Sigmoid colon (tissue), 7 donors: ENCODE measurements around the gene CISD2. TPM values are rescaled to one million over a fixed set of nuclear protein-coding genes. Genes with fewer than 3 reads are reported as not detected.

ENCODE experiments used
- DNase-seq: peaks from one replicate; pipeline ENCODE4 v3.0.0-alpha.2; 2019
- H3K27ac ChIP-seq, 4 donors: fragments of 200-600 bp; sonication (generic); one replicate each; pipeline ENCODE4 v1.5.1; 2016 to 2019; ENCODE audit warnings: mild to moderate bottlenecking in 1 of 4
- H3K27me3 ChIP-seq, 3 donors: fragments of 200-600 bp; sonication (generic); one replicate each; pipeline ENCODE4 v1.5.1; 2019; ENCODE audit warnings: mild to moderate bottlenecking in 1 of 3
- H3K36me3 ChIP-seq, 4 donors: fragments of 200-600 bp; sonication (generic); one replicate each; pipeline ENCODE4 v1.5.1; 2016 to 2019
- H3K4me1 ChIP-seq, 4 donors: fragments of 200-600 bp; sonication (generic); one replicate each; pipeline ENCODE4 v1.5.1; 2017 to 2019
- H3K4me3 ChIP-seq, 4 donors: fragments of 200-600 bp; sonication (generic); one replicate each; pipeline ENCODE4 v1.5.1; 2017 to 2019; ENCODE audit warnings: mild to moderate bottlenecking in 2 of 4, moderate library complexity in 1 of 4
- H3K9me3 ChIP-seq, 4 donors: fragments of 200-600 bp in 3 of 4; sonication (generic) in 3 of 4; one replicate each; pipeline versions ENCODE4 v1.5.1 to v1.6.1; 2013 to 2019
- CTCF ChIP-seq, 4 experiments: fragments of 450-650 bp in 3 of 4; fragments of 200-600 bp in 1 of 4; IDR thresholded peaks; one replicate each; pipeline ENCODE4 v1.5.1; 2016 to 2019; ENCODE audit warnings: antibody characterized with exemption in 4 of 4, mild to moderate bottlenecking in 3 of 4, moderate library complexity in 2 of 4
- EP300 ChIP-seq, 4 donors: sonication (generic); formaldehyde crosslinking; IDR thresholded peaks; one replicate each; pipeline ENCODE4 v1.6.1; 2017; ENCODE audit warnings: antibody characterized with exemption in 4 of 4
- POLR2A ChIP-seq, 2 donors: fragments of 450-650 bp; IDR thresholded peaks; one replicate each; pipeline ENCODE4 v1.6.1; 2016; ENCODE audit warnings: antibody characterized with exemption in 2 of 2, mild to moderate bottlenecking in 2 of 2, moderate library complexity in 2 of 2
- POLR2AphosphoS5 ChIP-seq, 4 donors: sonication (generic); formaldehyde crosslinking; IDR thresholded peaks; one replicate each; pipeline ENCODE4 v1.6.1; 2017; ENCODE audit warnings: antibody characterized with exemption in 4 of 4
- WGBS, 2 donors: extraction: QIAGEN DNeasy Blood & Tissue Kit; methylation state at CpG; one replicate each; pipeline ENCODE4 v1.1.7; 2013; 5-methylcytosine and 5-hydroxymethylcytosine counted together
- intact Hi-C: fragments of 100-400 bp; cut with DNase I; formaldehyde crosslinking; loops from one replicate; pipeline ENCODE4 v1.15.1; 2023
- polyA plus RNA-seq, 3 donors: library from polyadenylated mRNA; stranded (reverse); fragments of 200-250 nt; gene quantifications; one replicate each; pipeline ENCODE4 v1.2.3, GENCODE V29; 2013
- total RNA-seq, 4 donors: library from RNA; depleted of rRNA; stranded (reverse); fragments of >200 nt; gene quantifications; one replicate each; pipeline ENCODE4 v1.1.0, GENCODE V29; 2016
- donor health status: healthy with polysubstance abuse.
- donor health status: Bipolar disorder and iron deficiency.
- donor health status: healthy.

CISD2 gene
- total and polyA plus RNA-seq, 7 donors = 6.5 to 31.7 (median 16.5) TPM

- 94 to 95% methylated on average over 1 of the region's 1 CpG for WGBS, 2 donors
- Histone ChIP-seq H3K4me1 (no peaks in the 10 kb centered on the region), H3K4me3 (no peak overlapping the region), H3K36me3 (no peaks in the 10 kb centered on the region), H3K27ac (no peak overlapping the region), H3K27me3 (no peaks in the 10 kb centered on the region), H3K9me3 (no peaks in the 10 kb centered on the region)
- no peak for DNase-seq
- TF ChIP-seq CTCF (IDR thresholded peaks at IDR 0.05) = no peak
- no peak for TF ChIP-seq POLR2A (IDR thresholded peaks at IDR 0.05)
- no peak for TF ChIP-seq POLR2AphosphoS5 (IDR thresholded peaks at IDR 0.05)
- TF ChIP-seq EP300 (IDR thresholded peaks at IDR 0.05) = no peak
- intact Hi-C loops = no loop called here
Observed at GRCh38 chr4:102843938-102844337, 24.9 kb upstream of the CISD2 start.

GRCh38 chr4:102847687-102848086, 21.1 kb upstream of the CISD2 start:
- intact Hi-C loops = no loop called here
- 95 to 98% methylated on average over 8 of the region's 8 CpGs for WGBS, 2 donors
- TF ChIP-seq POLR2A (IDR thresholded peaks at IDR 0.05) (no peak), EP300 (IDR thresholded peaks at IDR 0.05) (no peak), CTCF (IDR thresholded peaks at IDR 0.05) (no peak), POLR2AphosphoS5 (IDR thresholded peaks at IDR 0.05) (no peak)
- Histone ChIP-seq H3K27me3 (no peaks in the 10 kb centered on the region), H3K27ac (no peak overlapping the region), H3K36me3 (no peaks in the 10 kb centered on the region), H3K4me1 (no peaks in the 10 kb centered on the region), H3K9me3 (no peaks in the 10 kb centered on the region), H3K4me3 (no peak overlapping the region)
- DNase-seq = no peak

- Histone ChIP-seq H3K27me3 (no peaks in the 10 kb centered on the region), H3K9me3 (no peaks in the 10 kb centered on the region), H3K4me1 (no peaks in the 10 kb centered on the region), H3K36me3 (no peaks in the 10 kb centered on the region), H3K4me3 (no peak overlapping the region), H3K27ac (no peak overlapping the region)
- DNase-seq = no peak
- WGBS, 2 donors = 76 to 85% methylated on average over 3 of the region's 3 CpGs
- TF ChIP-seq POLR2AphosphoS5 (IDR thresholded peaks at IDR 0.05) (no peak), POLR2A (IDR thresholded peaks at IDR 0.05) (no peak), EP300 (IDR thresholded peaks at IDR 0.05) (no peak)
- intact Hi-C loops = no loop called here
Observed at GRCh38 chr4:102849579-102850104, 19.1 kb upstream of the CISD2 start.

- DNase-seq = no peak
Observed at GRCh38 chr4:102850370-102850769, 18.4 kb upstream of the CISD2 start.

GRCh38 chr4:102858828-102859464, 9.8 kb upstream of the CISD2 start:
- Histone ChIP-seq H3K27ac (no peak overlapping the region), H3K4me3 (no peak overlapping the region), H3K9me3 (peaks cover 0 to 5% (median under 1%) of the 10 kb centered on the region in 4 donors), H3K36me3 (no peaks in the 10 kb centered on the region), H3K27me3 (no peaks in the 10 kb centered on the region), H3K4me1 (no peaks in the 10 kb centered on the region)
- no peak for TF ChIP-seq CTCF (IDR thresholded peaks at IDR 0.05)
- DNase-seq = no peak
- WGBS, 2 donors = 84 to 95% methylated on average over 2 of the region's 2 CpGs
- intact Hi-C loops = no loop called here

More at GRCh38 chr4:102850370-102850769, 18.4 kb upstream of the CISD2 start:
- Histone ChIP-seq H3K9me3 (no peaks in the 10 kb centered on the region), H3K4me3 (no peak overlapping the region), H3K27me3 (no peaks in the 10 kb centered on the region), H3K36me3 (no peaks in the 10 kb centered on the region), H3K27ac (no peak overlapping the region), H3K4me1 (no peaks in the 10 kb centered on the region)
- intact Hi-C loops = no loop called here
- WGBS, 2 donors = 42 to 82% methylated on average over 2 of the region's 2 CpGs
- TF ChIP-seq CTCF (IDR thresholded peaks at IDR 0.05) = no peak
